Naive thymus-derived CD4-positive, alpha-beta T cell (primary cell): ENCODE measurements around the gene DISP3. TPM values are rescaled to one million over a fixed set of nuclear protein-coding genes. Genes with fewer than 3 reads are reported as not detected.

Experiments used
- ATAC-seq: fragments of 150-1000 bp; cut with Tn5 transposase; 2 replicates; pipeline ENCODE4 v1.10.0; 2021; ENCODE audit warnings: mild to moderate bottlenecking, moderate library complexity
- CTCF ChIA-PET: fragments of 350-600 bp; sonication (Branson Sonifier 250); formaldehyde crosslinking; loops from one replicate; lab custom pipeline; 2021; ENCODE audit warnings: antibody characterized with exemption; lab: Charles Lee
- POLR2A ChIA-PET: fragments of 350-600 bp; sonication (Branson Sonifier 250); formaldehyde crosslinking; loops from one replicate; lab custom pipeline; 2021; ENCODE audit warnings: antibody characterized with exemption, inconsistent platforms; lab: Charles Lee
- DNase-seq, 9 donors: peaks; one replicate each; pipeline versions ENCODE4 v3.0.0 to v3.0.0-alpha.2; 2020 to 2022; ENCODE audit warnings: mixed read lengths in 1 of 9
- H3K27ac ChIP-seq: one replicate; pipeline ENCODE4 v1.7.0; 2013; ENCODE audit warnings: mild to moderate bottlenecking, low read depth, low read length, moderate library complexity
- H3K27me3 ChIP-seq, 2 donors: one replicate each; pipeline ENCODE4 v1.7.0; 2013; ENCODE audit warnings: low read length in 2 of 2, mild to moderate bottlenecking in 2 of 2, moderate library complexity in 2 of 2; ENCODE audit not compliant: control insufficient read depth in 2 of 2, insufficient read depth in 2 of 2
- H3K36me3 ChIP-seq, 3 experiments: 1 replicate in 2 of 3; 2 replicates in 1 of 3; pipeline ENCODE4 v1.7.0; 2013; ENCODE audit warnings: low read length in 3 of 3, mild to moderate bottlenecking in 3 of 3, moderate library complexity in 1 of 3; ENCODE audit not compliant: insufficient read depth in 3 of 3, control insufficient read depth in 2 of 3
- H3K4me1 ChIP-seq, 2 donors: one replicate each; pipeline ENCODE4 v1.7.0; 2013; ENCODE audit warnings: low read length in 2 of 2, mild to moderate bottlenecking in 2 of 2, moderate library complexity in 1 of 2; ENCODE audit not compliant: control insufficient read depth in 2 of 2, insufficient read depth in 2 of 2
- H3K4me3 ChIP-seq: 2 replicates; pipeline ENCODE4 v1.7.0; 2013; ENCODE audit warnings: mild to moderate bottlenecking, low read length
- H3K9me3 ChIP-seq, 3 experiments: 1 replicate in 2 of 3; 2 replicates in 1 of 3; pipeline ENCODE4 v1.7.0; 2013; ENCODE audit warnings: low read length in 3 of 3; ENCODE audit not compliant: control insufficient read depth in 2 of 3
- H3K27ac Mint-ChIP-seq, 9 donors: one replicate each; pipeline ENCODE4 v1.8.0; 2020 to 2022; ENCODE audit warnings: mixed read lengths in 9 of 9, mild to moderate bottlenecking in 8 of 9, moderate library complexity in 5 of 9, inconsistent platforms in 2 of 9
- H3K27me3 Mint-ChIP-seq, 5 donors: one replicate each; pipeline ENCODE4 v1.8.0; 2021 to 2022; ENCODE audit warnings: mixed read lengths in 5 of 5, mild to moderate bottlenecking in 1 of 5
- H3K36me3 Mint-ChIP-seq, 5 donors: one replicate each; pipeline ENCODE4 v1.8.0; 2020 to 2022; ENCODE audit warnings: mixed read lengths in 5 of 5, mild to moderate bottlenecking in 3 of 5, inconsistent platforms in 1 of 5
- H3K4me1 Mint-ChIP-seq, 7 donors: one replicate each; pipeline ENCODE4 v1.8.0; 2020 to 2022; ENCODE audit warnings: mixed read lengths in 7 of 7, mild to moderate bottlenecking in 3 of 7, inconsistent platforms in 1 of 7
- H3K4me3 Mint-ChIP-seq, 10 donors: one replicate each; pipeline ENCODE4 v1.8.0; 2020 to 2022; ENCODE audit warnings: mild to moderate bottlenecking in 10 of 10, mixed read lengths in 10 of 10, moderate library complexity in 6 of 10, inconsistent platforms in 2 of 10
- H3K9me3 Mint-ChIP-seq, 11 donors: one replicate each; pipeline ENCODE4 v1.8.0; 2020 to 2022; ENCODE audit warnings: mixed read lengths in 11 of 11, mild to moderate bottlenecking in 4 of 11, inconsistent platforms in 1 of 11, moderate library complexity in 1 of 11
- intact Hi-C, 2 donors: fragments of 100-400 bp; cut with micrococcal nuclease; formaldehyde crosslinking; loops; one replicate each; pipeline ENCODE4 v1.15.1; 2023
- polyA plus RNA-seq, 2 donors: library from polyadenylated mRNA; unstranded; fragments of 300-500 nt; fragmentation: Illumina TruSeq; gene quantifications; one replicate each; pipeline ENCODE4 v1.2.3, GENCODE V29; 2021
- total RNA-seq, 6 experiments: library from RNA in 5 of 6; stranded (reverse) in 5 of 6; gene quantifications; 1 replicate in 5 of 6; 2 replicates in 1 of 6; pipeline ENCODE4 v1.2.3 and lab custom pipeline; 2021 to 2026

DISP3 gene
- total RNA-seq: under 1 TPM; 0.14 to 0.95 (median 0.24) TPM
- under 1 TPM; 0.46 to 0.53 TPM for polyA plus RNA-seq
- total RNA-seq (lab: John Stamatoyannopoulos, UW): 2.6 reads per million, percentile 13 among the genes with 10 or more reads in this experiment

- no peak within 1 kb of the TSS for H3K27ac Mint-ChIP-seq
- Histone ChIP-seq H3K36me3 (no peaks in the 10 kb centered on the region), H3K4me1 (peaks cover 0 to 4% of the 10 kb centered on the region in 2 donors), H3K9me3 (no peaks in the 10 kb centered on the region), H3K4me3 (peak within 1 kb of the TSS; percentile 47), H3K27me3 (peaks cover 0 to 6% of the 10 kb centered on the region in 2 donors), H3K27ac (no peak within 1 kb of the TSS)
- peaks cover 4 to 18% (median 16%) of the 10 kb centered on the region in 7 donors for H3K4me1 Mint-ChIP-seq
- ATAC-seq: peak; percentile 94
- ChIA-PET POLR2A (no interaction called here), CTCF (no interaction called here)
- H3K4me3 Mint-ChIP-seq: peak within 1 kb of the TSS; percentile 59 to 83 (median 66)
- intact Hi-C loops: loop anchor here (1.0 to 10.0 kb wide), 3 partner anchors 164 to 256 kb away; partner anchors contain the start of gene AGTRAP (in 1 of the 2)
- H3K36me3 Mint-ChIP-seq: peaks cover 0 to 5% (median 0%) of the 10 kb centered on the region in 5 donors
- peaks cover 32 to 43% (median 42%) of the 10 kb centered on the region in 5 donors for H3K27me3 Mint-ChIP-seq
- peak; percentile 42 to 79 (median 62) for DNase-seq
- peaks cover 0 to 9% (median 1%) of the 10 kb centered on the region in 11 donors for H3K9me3 Mint-ChIP-seq
Observed at GRCh38 chr1:11478571-11479374, at the start of gene DISP3. Gene DISP3, plus strand, starts transcription at chr1:11479155. Its CDS starts 21,838 bp downstream, at chr1:11500993.

GRCh38 chr1:11429226-11429625 lies 49.7 kb upstream of the DISP3 start:
- intact Hi-C loops: no loop called here
- CTCF ChIA-PET: no interaction called here
- peaks cover 0 to 6% of the 10 kb centered on the region in 2 donors for H3K4me1 ChIP-seq

GRCh38 chr1:11429935-11430334 lies 49.0 kb upstream of the DISP3 start:
- H3K27me3 Mint-ChIP-seq: peaks cover 0 to 6% (median 0%) of the 10 kb centered on the region in 5 donors
- no peaks in the 10 kb centered on the region for H3K9me3 Mint-ChIP-seq
- no peaks in the 10 kb centered on the region for H3K36me3 Mint-ChIP-seq
- ATAC-seq (no peak), DNase-seq (no peak)
- CTCF ChIA-PET: no interaction called here
- no peak overlapping the region for H3K4me3 Mint-ChIP-seq
- H3K27ac Mint-ChIP-seq: no peak overlapping the region
- Histone ChIP-seq H3K27me3 (no peaks in the 10 kb centered on the region), H3K4me3 (no peak overlapping the region), H3K36me3 (no peaks in the 10 kb centered on the region), H3K27ac (no peak overlapping the region), H3K9me3 (no peaks in the 10 kb centered on the region), H3K4me1 (peaks cover 0 to 6% of the 10 kb centered on the region in 2 donors)
- H3K4me1 Mint-ChIP-seq: peaks cover 0 to 13% (median 3%) of the 10 kb centered on the region in 7 donors
- POLR2A ChIA-PET: no interaction called here
- intact Hi-C loops: no loop called here

More at GRCh38 chr1:11429226-11429625, 49.7 kb upstream of the DISP3 start:
- no peak for DNase-seq
- peaks cover 0 to 12% (median 3%) of the 10 kb centered on the region in 7 donors for H3K4me1 Mint-ChIP-seq
- H3K4me3 Mint-ChIP-seq: no peak overlapping the region
- H3K4me3 ChIP-seq: no peak overlapping the region
- H3K36me3 Mint-ChIP-seq: no peaks in the 10 kb centered on the region
- no peaks in the 10 kb centered on the region for H3K9me3 Mint-ChIP-seq
- H3K27ac ChIP-seq: no peak overlapping the region
- ATAC-seq: no peak
- no peaks in the 10 kb centered on the region for H3K27me3 ChIP-seq
- H3K9me3 ChIP-seq: no peaks in the 10 kb centered on the region
- peaks cover 0 to 6% (median 0%) of the 10 kb centered on the region in 5 donors for H3K27me3 Mint-ChIP-seq
- H3K27ac Mint-ChIP-seq: peak overlapping the region in 2 of 9 donors; percentile 12 to 36
- POLR2A ChIA-PET: no interaction called here
- no peaks in the 10 kb centered on the region for H3K36me3 ChIP-seq

GRCh38 chr1:11431941-11432507 lies 46.9 kb upstream of the DISP3 start:
- intact Hi-C loops: no loop called here
- Mint-ChIP-seq H3K36me3 (no peaks in the 10 kb centered on the region), H3K9me3 (no peaks in the 10 kb centered on the region), H3K4me3 (no peak overlapping the region), H3K27ac (no peak overlapping the region), H3K27me3 (peaks cover 0 to 7% (median 0%) of the 10 kb centered on the region in 5 donors), H3K4me1 (peaks cover 5 to 33% (median 17%) of the 10 kb centered on the region in 7 donors)
- no peak overlapping the region for H3K27ac ChIP-seq
- ChIA-PET POLR2A (no interaction called here), CTCF (no interaction called here)
- no peaks in the 10 kb centered on the region for H3K9me3 ChIP-seq
- no peaks in the 10 kb centered on the region for H3K36me3 ChIP-seq
- peaks cover 0 to 20% of the 10 kb centered on the region in 2 donors for H3K4me1 ChIP-seq
- H3K27me3 ChIP-seq: no peaks in the 10 kb centered on the region
- ATAC-seq (no peak), DNase-seq (no peak)
- H3K4me3 ChIP-seq: no peak overlapping the region

GRCh38 chr1:11432526-11432925 lies 46.4 kb upstream of the DISP3 start:
- no peaks in the 10 kb centered on the region for H3K36me3 Mint-ChIP-seq
- no peak overlapping the region for H3K27ac Mint-ChIP-seq
- CTCF ChIA-PET: no interaction called here
- ATAC-seq (no peak), DNase-seq (no peak)
- H3K27me3 ChIP-seq: no peaks in the 10 kb centered on the region
- intact Hi-C loops: no loop called here
- no peaks in the 10 kb centered on the region for H3K36me3 ChIP-seq
- no peak overlapping the region for H3K27ac ChIP-seq
- peaks cover 4 to 33% (median 19%) of the 10 kb centered on the region in 7 donors for H3K4me1 Mint-ChIP-seq
- no peak overlapping the region for H3K4me3 ChIP-seq
- POLR2A ChIA-PET: no interaction called here
- H3K9me3 ChIP-seq: no peaks in the 10 kb centered on the region
- H3K4me3 Mint-ChIP-seq: no peak overlapping the region
- H3K4me1 ChIP-seq: peaks cover 0 to 16% of the 10 kb centered on the region in 2 donors
- no peaks in the 10 kb centered on the region for H3K9me3 Mint-ChIP-seq
- H3K27me3 Mint-ChIP-seq: peaks cover 0 to 12% (median 0%) of the 10 kb centered on the region in 5 donors

- intact Hi-C loops: no loop called here
- peaks cover 0 to 13% of the 10 kb centered on the region in 2 donors for H3K4me1 ChIP-seq
- DNase-seq (no peak), ATAC-seq (no peak)
- H3K4me1 Mint-ChIP-seq: peaks cover 3 to 40% (median 24%) of the 10 kb centered on the region in 7 donors
- ChIA-PET CTCF (no interaction called here), POLR2A (no interaction called here)
- H3K36me3 Mint-ChIP-seq: no peaks in the 10 kb centered on the region
- no peak overlapping the region for H3K4me3 ChIP-seq
- no peaks in the 10 kb centered on the region for H3K9me3 Mint-ChIP-seq
- no peaks in the 10 kb centered on the region for H3K9me3 ChIP-seq
- no peaks in the 10 kb centered on the region for H3K36me3 ChIP-seq
- no peak overlapping the region for H3K4me3 Mint-ChIP-seq
- H3K27ac ChIP-seq: no peak overlapping the region
- peaks cover 0 to 15% (median 0%) of the 10 kb centered on the region in 5 donors for H3K27me3 Mint-ChIP-seq
- H3K27me3 ChIP-seq: no peaks in the 10 kb centered on the region
- H3K27ac Mint-ChIP-seq: no peak overlapping the region
Observed at GRCh38 chr1:11434501-11434900, 44.5 kb upstream of the DISP3 start.
